Spleen (tissue), 11 donors: ENCODE measurements around the gene PDLIM3. TPM values are rescaled to one million over a fixed set of nuclear protein-coding genes. Genes with fewer than 3 reads are reported as not detected.

Experiments used
- DNase-seq: peaks from one replicate; pipeline ENCODE4 v3.0.0-alpha.2; 2020
- H3K27ac ChIP-seq, 8 donors: fragments of 200-600 bp; sonication (generic) in 7 of 8; 1 replicate in 4 of 8; 2 replicates in 4 of 8; pipeline versions ENCODE4 v1.5.0 to v1.8.0; 2016 to 2021; ENCODE audit warnings: inconsistent platforms in 4 of 8, mild to moderate bottlenecking in 4 of 8, moderate library complexity in 1 of 8
- H3K27me3 ChIP-seq, 7 donors: fragments of 200-600 bp; sonication (generic) in 6 of 7; replicated peaks in 1 of 7; 1 replicate in 4 of 7; 2 replicates in 3 of 7; pipeline versions ENCODE4 v1.5.0 to v1.8.0; 2016 to 2021; ENCODE audit warnings: inconsistent platforms in 3 of 7, mild to moderate bottlenecking in 1 of 7
- H3K36me3 ChIP-seq, 6 donors: fragments of 200-600 bp; sonication (generic) in 5 of 6; 1 replicate in 4 of 6; 2 replicates in 2 of 6; pipeline versions ENCODE4 v1.5.0 to v1.8.0; 2016 to 2021; ENCODE audit warnings: inconsistent platforms in 2 of 6
- H3K4me1 ChIP-seq, 6 donors: fragments of 200-600 bp; sonication (generic) in 5 of 6; 1 replicate in 3 of 6; 2 replicates in 3 of 6; pipeline versions ENCODE4 v1.5.0 to v1.8.0; 2016 to 2021; ENCODE audit warnings: inconsistent platforms in 3 of 6
- H3K4me3 ChIP-seq, 8 donors: fragments of 200-600 bp; sonication (generic) in 7 of 8; 1 replicate in 4 of 8; 2 replicates in 4 of 8; pipeline versions ENCODE4 v1.5.0 to v1.8.0; 2016 to 2021; ENCODE audit warnings: inconsistent platforms in 4 of 8, mild to moderate bottlenecking in 4 of 8, moderate library complexity in 2 of 8
- H3K9me3 ChIP-seq, 8 donors: fragments of 200-600 bp; sonication (generic) in 7 of 8; 1 replicate in 4 of 8; 2 replicates in 4 of 8; pipeline versions ENCODE4 v1.5.0 to v1.8.0; 2016 to 2021; ENCODE audit warnings: inconsistent platforms in 4 of 8
- POLR2A ChIP-seq, 3 donors: fragments of 450-650 bp; IDR thresholded peaks; one replicate each; pipeline ENCODE4 v1.5.1; 2017; ENCODE audit warnings: antibody characterized with exemption in 3 of 3, mild to moderate bottlenecking in 1 of 3
- POLR2AphosphoS5 ChIP-seq, 3 donors: sonication (generic); formaldehyde crosslinking; IDR thresholded peaks; one replicate each; pipeline ENCODE4 v1.5.1; 2017; ENCODE audit warnings: antibody characterized with exemption in 3 of 3
- WGBS, 5 donors: extraction: QIAGEN DNeasy Blood & Tissue Kit in 3 of 5; methylation state at CpG; one replicate each; pipeline versions ENCODE4 v1.1.5 to v1.1.7; 2013 to 2018; 5-methylcytosine and 5-hydroxymethylcytosine counted together
- intact Hi-C: fragments of 100-400 bp; cut with DNase I; formaldehyde crosslinking; loops from one replicate; pipeline ENCODE4 v1.15.0; 2023; ENCODE audit warnings: low total_unique reads
- polyA plus RNA-seq, 3 donors: library from polyadenylated mRNA; stranded (reverse); fragments of 200-250 nt; gene quantifications; one replicate each; pipeline ENCODE4 v1.2.1, GENCODE V29; 2013
- total RNA-seq, 7 donors: library from RNA; depleted of rRNA in 3 of 7; stranded (reverse); fragments of >200 nt in 3 of 7; fragmentation: NEBNext Ultra II Directional in 4 of 7; extraction: Animal tissue kit (Norgen Biotek cat#: 25700) in 4 of 7; gene quantifications; one replicate each; pipeline versions ENCODE4 v1.1.0 to v1.2.1, GENCODE V29; 2016 to 2021
- TF ChIP-seq, protein P1 (sequence below), 11 experiments: fragments of 200-600 bp in 7 of 11; fragments of 450-650 bp in 4 of 11; sonication (generic) in 4 of 11; IDR thresholded peaks in 8 of 11; conservative IDR thresholded peaks in 3 of 11; 1 replicate in 7 of 11; 2 replicates in 4 of 11; pipeline versions ENCODE4 v1.4.0 to v1.8.0; 2016 to 2021; ENCODE audit warnings: antibody characterized with exemption in 11 of 11, inconsistent platforms in 4 of 11, mild to moderate bottlenecking in 1 of 11
- donor health status: healthy with polysubstance abuse.
- donor health status: DM: no; HTN: no; CAD: no; lungs with moderate emphysema.
- donor health status: DM: no; HTN: no; CAD: no.
- donor health status: Bipolar disorder and iron deficiency.
- donor health status: healthy.
- donor health status: DM: no; HTN: no; CAD: no.
- donor health status: DM: yes; HTN: yes; CAD: no.

PDLIM3 gene
- total and polyA plus RNA-seq, 10 donors: 28.0 to 107 (median 63.2) TPM

DNA sequence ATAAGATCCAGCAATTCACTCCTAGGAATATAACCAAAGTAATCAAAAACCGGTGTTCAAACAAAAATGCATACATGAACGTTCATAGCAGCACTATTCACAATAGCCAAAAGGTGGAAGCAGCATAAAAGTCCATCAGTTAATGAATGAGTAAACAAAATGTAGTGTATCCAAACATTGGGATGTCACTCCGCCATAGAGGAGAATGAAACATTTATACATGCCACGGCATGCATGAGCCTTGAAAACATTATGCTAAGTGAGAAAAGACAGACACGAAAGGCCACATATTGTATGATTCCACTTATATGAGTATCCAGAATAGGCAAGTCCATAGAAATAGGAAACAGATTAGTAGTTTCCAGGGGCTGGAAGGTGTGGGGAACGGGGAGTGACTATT, 11.0 kb upstream of the PDLIM3 start:
- TF ChIP-seq, protein P1, sequence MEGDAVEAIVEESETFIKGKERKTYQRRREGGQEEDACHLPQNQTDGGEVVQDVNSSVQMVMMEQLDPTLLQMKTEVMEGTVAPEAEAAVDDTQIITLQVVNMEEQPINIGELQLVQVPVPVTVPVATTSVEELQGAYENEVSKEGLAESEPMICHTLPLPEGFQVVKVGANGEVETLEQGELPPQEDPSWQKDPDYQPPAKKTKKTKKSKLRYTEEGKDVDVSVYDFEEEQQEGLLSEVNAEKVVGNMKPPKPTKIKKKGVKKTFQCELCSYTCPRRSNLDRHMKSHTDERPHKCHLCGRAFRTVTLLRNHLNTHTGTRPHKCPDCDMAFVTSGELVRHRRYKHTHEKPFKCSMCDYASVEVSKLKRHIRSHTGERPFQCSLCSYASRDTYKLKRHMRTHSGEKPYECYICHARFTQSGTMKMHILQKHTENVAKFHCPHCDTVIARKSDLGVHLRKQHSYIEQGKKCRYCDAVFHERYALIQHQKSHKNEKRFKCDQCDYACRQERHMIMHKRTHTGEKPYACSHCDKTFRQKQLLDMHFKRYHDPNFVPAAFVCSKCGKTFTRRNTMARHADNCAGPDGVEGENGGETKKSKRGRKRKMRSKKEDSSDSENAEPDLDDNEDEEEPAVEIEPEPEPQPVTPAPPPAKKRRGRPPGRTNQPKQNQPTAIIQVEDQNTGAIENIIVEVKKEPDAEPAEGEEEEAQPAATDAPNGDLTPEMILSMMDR (IDR thresholded peaks at IDR 0.05 in 8 of 11, conservative IDR thresholded peaks at IDR 0.05 in 3 of 11): no peak
- no peak for TF ChIP-seq POLR2AphosphoS5 (IDR thresholded peaks at IDR 0.05)
- TF ChIP-seq POLR2A (IDR thresholded peaks at IDR 0.05): no peak
- Histone ChIP-seq H3K27me3 (peaks cover 0 to 4% (median 0%) of the 10 kb centered on the region in 7 donors), H3K4me3 (no peak overlapping the region), H3K27ac (no peak overlapping the region), H3K36me3 (no peaks in the 10 kb centered on the region), H3K9me3 (no peaks in the 10 kb centered on the region), H3K4me1 (peaks cover 0 to 2% (median under 1%) of the 10 kb centered on the region in 6 donors)
- 81 to 89% (median 85%) methylated on average over 6 of the region's 6 CpGs for WGBS, 5 donors
- intact Hi-C loops: no loop called here
- DNase-seq: no peak

DNA sequence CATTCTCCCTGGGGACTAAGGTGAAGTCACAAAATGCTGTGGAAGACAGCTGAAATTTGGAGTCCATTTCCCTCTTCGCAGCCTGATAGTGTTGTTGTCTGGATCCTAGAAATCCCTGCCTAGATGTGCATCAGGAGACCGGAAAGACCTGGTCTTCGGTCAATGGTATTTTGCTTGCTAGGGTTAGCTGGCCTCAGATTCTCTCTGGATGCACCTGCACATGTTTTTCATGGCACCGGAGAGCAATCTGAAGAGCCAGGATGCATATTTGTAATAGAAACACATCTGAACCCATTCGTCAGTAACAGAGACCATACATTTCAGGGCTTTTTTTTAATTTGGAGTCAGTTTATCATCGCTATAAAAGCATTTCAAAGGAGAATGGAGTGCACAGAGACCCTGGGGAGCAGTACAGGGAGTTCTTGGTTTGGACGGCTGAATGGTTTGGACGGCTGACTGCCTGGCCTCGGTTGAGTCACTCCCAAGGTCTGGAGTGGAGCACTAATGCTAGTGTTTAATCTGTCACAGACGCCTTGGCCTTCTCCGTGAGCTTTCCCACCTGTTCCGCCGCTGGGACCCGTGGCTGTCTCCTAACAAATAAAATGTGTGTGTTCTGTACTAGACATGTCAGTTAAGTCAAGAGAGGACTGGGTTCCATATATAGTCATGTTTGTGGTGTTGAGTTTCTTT, 7.5 kb upstream of the PDLIM3 start:
- Histone ChIP-seq H3K9me3 (no peaks in the 10 kb centered on the region), H3K4me1 (peaks cover 0 to 8% (median 3%) of the 10 kb centered on the region in 6 donors), H3K4me3 (no peak overlapping the region), H3K36me3 (no peaks in the 10 kb centered on the region), H3K27me3 (peaks cover 0 to 19% (median 0%) of the 10 kb centered on the region in 7 donors), H3K27ac (no peak overlapping the region)
- no peak for DNase-seq
- intact Hi-C loops: no loop called here
- 78 to 86% (median 81%) methylated on average over 14 of the region's 14 CpGs for WGBS, 5 donors
- no peak for TF ChIP-seq POLR2A (IDR thresholded peaks at IDR 0.05)
- TF ChIP-seq POLR2AphosphoS5 (IDR thresholded peaks at IDR 0.05): peak in 2 of 3 donors; percentile 45 to 49
- TF ChIP-seq, protein P1 (IDR thresholded peaks at IDR 0.05 in 8 of 11, conservative IDR thresholded peaks at IDR 0.05 in 3 of 11): no peak

DNA sequence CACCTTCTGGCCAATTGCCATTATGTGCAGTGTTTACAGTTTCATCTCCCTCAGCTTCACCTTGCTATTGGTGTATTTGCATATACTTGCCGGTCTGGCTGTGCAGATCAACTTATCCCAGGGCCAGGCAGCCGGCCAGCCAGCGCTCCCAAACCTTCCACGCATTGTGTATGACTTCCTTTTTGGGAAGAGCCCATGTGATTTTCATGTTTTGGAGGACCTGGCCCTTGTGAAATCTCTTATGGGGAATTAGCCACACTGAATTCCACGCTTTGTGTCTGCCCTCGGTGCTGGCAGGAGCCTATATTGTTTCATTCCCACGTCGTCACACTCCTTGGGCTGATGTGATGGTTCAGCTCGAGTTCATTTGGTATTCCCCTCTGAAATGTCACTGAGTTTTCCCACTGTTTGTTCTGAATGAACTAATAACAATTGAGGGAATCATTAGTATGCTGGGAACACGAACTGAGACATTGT, 6.0 kb upstream of the PDLIM3 start:
- intact Hi-C loops: no loop called here
- TF ChIP-seq, protein P1 (IDR thresholded peaks at IDR 0.05 in 8 of 11, conservative IDR thresholded peaks at IDR 0.05 in 3 of 11): no peak
- no peak for TF ChIP-seq POLR2A (IDR thresholded peaks at IDR 0.05)
- peak in 2 of 3 donors; percentile 36 to 39 for TF ChIP-seq POLR2AphosphoS5 (IDR thresholded peaks at IDR 0.05)
- Histone ChIP-seq H3K27me3 (peaks cover 0 to 33% (median 0%) of the 10 kb centered on the region in 7 donors), H3K27ac (peak overlapping the region in 4 of 8 donors; percentile 2 to 42 (median 32)), H3K9me3 (no peaks in the 10 kb centered on the region), H3K4me1 (peaks cover 0 to 10% (median 4%) of the 10 kb centered on the region in 6 donors), H3K4me3 (no peak overlapping the region), H3K36me3 (no peaks in the 10 kb centered on the region)
- WGBS, 5 donors: 41 to 48% (median 44%) methylated on average over 10 of the region's 10 CpGs
- no peak for DNase-seq

DNA sequence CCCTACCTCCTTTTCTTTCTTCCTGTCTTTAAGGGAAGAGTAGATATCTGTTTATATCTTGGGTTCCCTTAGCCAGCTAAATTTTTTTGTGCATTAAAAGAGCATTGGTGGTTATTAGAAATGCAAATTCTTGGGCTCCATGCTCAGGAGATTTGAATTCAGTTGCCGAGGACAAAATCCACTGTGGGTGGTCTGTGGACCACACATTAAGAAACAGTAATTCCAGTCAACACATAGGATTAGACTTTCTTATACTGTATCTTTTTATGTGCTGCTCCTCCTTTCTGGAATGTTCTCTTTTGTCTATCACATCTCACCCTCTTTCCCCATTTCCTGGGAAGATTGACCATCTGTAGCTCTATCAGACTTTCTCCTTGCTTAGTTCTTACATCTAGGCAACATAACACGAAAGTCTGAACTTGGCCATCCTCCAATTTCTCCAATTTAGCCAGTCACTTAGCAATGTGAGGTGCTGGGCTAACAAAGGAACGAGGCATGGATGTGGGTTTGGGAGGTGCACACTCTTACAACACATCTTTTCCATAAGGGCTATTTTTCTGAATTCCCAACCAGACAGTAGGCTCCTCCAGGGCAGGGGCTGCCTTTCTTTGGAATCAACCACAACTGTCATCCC, 5.3 kb upstream of the PDLIM3 start:
- peaks cover 0 to 39% (median 2%) of the 10 kb centered on the region in 7 donors for H3K27me3 ChIP-seq
- WGBS, 5 donors: 66 to 78% (median 76%) methylated on average over 3 of the region's 3 CpGs
- H3K4me1 ChIP-seq: peaks cover 0 to 17% (median 9%) of the 10 kb centered on the region in 6 donors
- TF ChIP-seq, protein P1 (IDR thresholded peaks at IDR 0.05 in 8 of 11, conservative IDR thresholded peaks at IDR 0.05 in 3 of 11): no peak
- TF ChIP-seq POLR2AphosphoS5 (IDR thresholded peaks at IDR 0.05): no peak
- no peak for TF ChIP-seq POLR2A (IDR thresholded peaks at IDR 0.05)
- no peaks in the 10 kb centered on the region for H3K36me3 ChIP-seq
- no peak for DNase-seq
- no peaks in the 10 kb centered on the region for H3K9me3 ChIP-seq
- no peak overlapping the region for H3K4me3 ChIP-seq
- H3K27ac ChIP-seq: peak overlapping the region in 2 of 8 donors; percentile 26 to 42
- intact Hi-C loops: no loop called here
